Activated naive CD4-positive, alpha-beta T cell treated with anti-CD3 and anti-CD28 coated beads, Interleukin-2, amount 10 ng/mL, durations not matched to agents 7 days and 5 days (primary cell): ENCODE measurements around the gene CPLX3.
A peak's percentile ranks its signal among the peaks of the same experiment; 100 is the strongest.

Experiments used
- CTCF ChIA-PET: fragments of 350-600 bp; sonication (Branson Sonifier 250); formaldehyde crosslinking; loops from one replicate; lab custom pipeline; 2021; ENCODE audit warnings: antibody characterized with exemption; lab: Charles Lee
- DNase-seq: peaks from one replicate; pipeline ENCODE4 v3.0.0-alpha.2; 2020
- H3K27ac Mint-ChIP-seq: one replicate; pipeline ENCODE4 v1.8.0; 2021; ENCODE audit warnings: mild to moderate bottlenecking, moderate library complexity, mixed read lengths
- H3K27me3 Mint-ChIP-seq: one replicate; pipeline ENCODE4 v1.8.0; 2021; ENCODE audit warnings: mild to moderate bottlenecking, mixed read lengths
- H3K36me3 Mint-ChIP-seq: one replicate; pipeline ENCODE4 v1.8.0; 2021; ENCODE audit warnings: mixed read lengths
- H3K4me1 Mint-ChIP-seq: one replicate; pipeline ENCODE4 v1.8.0; 2021; ENCODE audit warnings: mixed read lengths
- H3K4me3 Mint-ChIP-seq: one replicate; pipeline ENCODE4 v1.8.0; 2021; ENCODE audit warnings: mild to moderate bottlenecking, moderate library complexity, mixed read lengths
- H3K9me3 Mint-ChIP-seq: one replicate; pipeline ENCODE4 v1.8.0; 2021; ENCODE audit warnings: mixed read lengths

The CPLX3 gene

DNA sequence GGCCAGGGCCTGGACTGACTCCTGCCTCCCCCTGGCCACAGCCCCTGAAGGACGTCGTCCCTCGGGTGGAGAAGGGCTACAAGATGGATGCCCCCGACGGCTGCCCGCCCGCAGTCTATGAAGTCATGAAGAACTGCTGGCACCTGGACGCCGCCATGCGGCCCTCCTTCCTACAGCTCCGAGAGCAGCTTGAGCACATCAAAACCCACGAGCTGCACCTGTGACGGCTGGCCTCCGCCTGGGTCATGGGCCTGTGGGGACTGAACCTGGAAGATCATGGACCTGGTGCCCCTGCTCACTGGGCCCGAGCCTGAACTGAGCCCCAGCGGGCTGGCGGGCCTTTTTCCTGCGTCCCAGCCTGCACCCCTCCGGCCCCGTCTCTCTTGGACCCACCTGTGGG, 24.1 kb upstream of the CPLX3 start:
- no peaks in the 10 kb centered on the region for H3K27me3 Mint-ChIP-seq
- no peak for DNase-seq
- CTCF ChIA-PET: interaction anchor here (1.0 to 1.3 kb wide), 2 partner anchors 8 to 24 kb away, joined by 3 read pairs; no protein-coding TSS in a partner anchor
- H3K4me3 Mint-ChIP-seq: no peak overlapping the region
- no peaks in the 10 kb centered on the region for H3K9me3 Mint-ChIP-seq
- no peak overlapping the region for H3K27ac Mint-ChIP-seq
- peaks cover 46% of the 10 kb centered on the region for H3K4me1 Mint-ChIP-seq
- H3K36me3 Mint-ChIP-seq: peaks cover 48% of the 10 kb centered on the region

DNA sequence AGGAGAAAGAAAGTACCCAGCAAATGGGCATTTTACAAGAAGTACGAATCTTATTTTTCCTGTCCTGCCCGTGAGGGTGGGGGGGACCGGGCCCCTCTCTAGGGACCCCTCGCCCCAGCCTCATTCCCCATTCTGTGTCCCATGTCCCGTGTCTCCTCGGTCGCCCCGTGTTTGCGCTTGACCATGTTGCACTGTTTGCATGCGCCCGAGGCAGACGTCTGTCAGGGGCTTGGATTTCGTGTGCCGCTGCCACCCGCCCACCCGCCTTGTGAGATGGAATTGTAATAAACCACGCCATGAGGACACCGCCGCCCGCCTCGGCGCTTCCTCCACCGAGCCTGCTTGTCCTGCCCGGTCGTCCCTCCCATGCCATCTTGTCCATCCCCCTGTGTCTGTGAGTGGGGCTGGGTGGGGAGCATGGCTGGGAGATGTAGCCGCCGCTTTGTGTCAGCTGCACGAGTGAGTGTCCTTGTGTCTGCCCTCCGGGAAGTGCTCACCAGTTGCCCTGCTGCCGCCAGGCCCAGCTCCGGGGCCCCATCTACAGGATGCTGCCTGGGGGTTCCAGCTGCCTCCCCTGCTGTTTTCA, 23.5 kb upstream of the CPLX3 start:
- H3K36me3 Mint-ChIP-seq: peaks cover 44% of the 10 kb centered on the region
- no peak overlapping the region for H3K4me3 Mint-ChIP-seq
- CTCF ChIA-PET: interaction anchor here (1.0 to 5.9 kb wide), 3 partner anchors 9 to 32 kb away, joined by 3 to 48 read pairs (median 3); no protein-coding TSS in a partner anchor
- H3K27me3 Mint-ChIP-seq: peaks cover under 1% of the 10 kb centered on the region
- H3K4me1 Mint-ChIP-seq: peaks cover 39% of the 10 kb centered on the region
- DNase-seq: no peak
- no peaks in the 10 kb centered on the region for H3K9me3 Mint-ChIP-seq
- H3K27ac Mint-ChIP-seq: peak overlapping the region; percentile 7

DNA sequence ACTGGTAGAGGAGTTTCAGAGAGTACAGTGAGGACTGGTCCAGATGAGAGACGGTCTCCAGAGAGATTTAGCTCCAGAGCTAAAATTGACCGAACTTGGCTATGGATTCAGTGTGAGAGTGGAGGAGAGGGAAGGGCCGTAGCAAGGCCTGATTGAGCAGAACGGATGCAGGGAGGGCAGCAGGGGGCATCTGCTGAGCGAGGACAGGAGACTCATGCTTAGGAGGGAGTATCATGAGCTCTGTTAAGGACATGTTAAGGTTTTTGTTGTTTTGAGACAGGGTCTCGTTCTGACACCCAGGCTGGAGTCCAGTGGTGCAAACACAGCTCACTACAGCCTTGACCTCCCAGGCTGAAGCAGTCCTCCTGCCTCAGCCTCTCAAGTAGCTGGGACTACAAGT, 21.5 kb upstream of the CPLX3 start:
- CTCF ChIA-PET: interaction anchor here (0.6 to 5.9 kb wide), 6 partner anchors 9 to 173 kb away, joined by 3 to 48 read pairs (median 3); no protein-coding TSS in a partner anchor
- DNase-seq: no peak
- Mint-ChIP-seq H3K27ac (peak overlapping the region; percentile 71), H3K27me3 (peaks cover 18% of the 10 kb centered on the region), H3K9me3 (no peaks in the 10 kb centered on the region), H3K36me3 (peaks cover 31% of the 10 kb centered on the region), H3K4me1 (peaks cover 20% of the 10 kb centered on the region), H3K4me3 (no peak overlapping the region)

DNA sequence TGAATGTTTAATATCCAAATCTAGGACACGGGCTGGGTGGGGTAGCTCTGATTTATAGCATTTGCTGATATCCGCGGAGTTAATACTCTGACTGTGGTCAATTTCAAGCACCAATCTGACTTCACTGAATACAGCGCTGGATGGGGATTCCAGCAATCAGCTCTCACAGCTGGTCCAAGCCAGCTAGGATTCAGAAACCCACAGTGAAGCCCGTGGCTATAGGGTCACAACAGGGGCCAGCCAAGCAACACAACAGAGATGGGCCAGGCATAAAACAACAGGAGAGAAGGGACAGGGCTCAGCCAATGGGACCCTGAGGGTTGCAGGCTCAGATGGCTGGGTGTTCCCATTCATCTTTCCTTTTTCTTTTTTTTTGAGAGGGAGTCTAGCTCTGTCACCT, 19.1 kb upstream of the CPLX3 start:
- no peak overlapping the region for H3K4me3 Mint-ChIP-seq
- CTCF ChIA-PET: interaction anchor here (0.7 to 5.9 kb wide), 2 partner anchors 23 to 37 kb away, joined by 3 to 48 read pairs; no protein-coding TSS in a partner anchor
- H3K27ac Mint-ChIP-seq: no peak overlapping the region
- H3K36me3 Mint-ChIP-seq: peaks cover 15% of the 10 kb centered on the region
- peaks cover 14% of the 10 kb centered on the region for H3K4me1 Mint-ChIP-seq
- DNase-seq: no peak
- peaks cover 20% of the 10 kb centered on the region for H3K27me3 Mint-ChIP-seq
- H3K9me3 Mint-ChIP-seq: no peaks in the 10 kb centered on the region

DNA sequence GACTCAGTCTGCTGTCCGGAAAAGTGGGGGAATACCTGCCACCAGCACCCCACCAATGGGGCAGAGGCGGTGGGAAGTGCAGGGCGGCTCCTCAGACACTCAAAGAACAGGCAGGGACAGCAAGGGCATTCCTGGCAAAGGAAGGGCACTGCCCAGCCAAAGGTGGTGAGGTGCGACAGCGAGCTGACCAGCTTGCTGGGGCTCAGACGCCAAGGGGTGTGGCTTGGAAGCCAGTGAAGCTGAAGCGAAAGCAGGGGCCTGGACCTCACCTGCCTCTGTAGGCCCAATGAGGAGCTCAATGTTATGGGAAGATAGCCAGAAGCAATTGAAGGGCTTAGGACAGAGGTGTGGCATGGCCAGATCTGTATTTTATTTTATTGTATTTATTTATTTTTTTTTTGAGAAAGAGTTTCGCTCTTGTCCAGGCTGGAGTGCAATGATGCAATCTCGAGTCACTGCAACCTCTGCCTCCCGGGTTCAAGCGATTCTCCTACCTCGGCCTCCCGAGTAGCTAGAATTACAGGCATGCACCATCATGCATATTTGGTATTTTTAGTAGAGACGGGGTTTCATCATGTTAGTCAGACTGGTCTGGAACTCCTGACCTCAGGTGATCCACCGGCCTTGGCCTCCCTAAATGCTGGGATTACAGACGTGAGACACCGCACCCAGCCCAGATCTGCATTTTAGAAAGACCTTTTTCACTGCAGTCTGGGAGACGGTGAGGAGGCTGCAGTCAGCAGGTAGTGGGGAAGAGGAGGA, 18.2 kb upstream of the CPLX3 start:
- Mint-ChIP-seq H3K9me3 (no peaks in the 10 kb centered on the region), H3K27ac (peak overlapping the region; percentile 77), H3K4me3 (no peak overlapping the region), H3K27me3 (peaks cover 25% of the 10 kb centered on the region), H3K36me3 (peaks cover 11% of the 10 kb centered on the region), H3K4me1 (peaks cover 14% of the 10 kb centered on the region)
- no peak for DNase-seq
- CTCF ChIA-PET: interaction anchor here (0.9 to 5.9 kb wide), 2 partner anchors 38 to 94 kb away, joined by 3 to 48 read pairs; no protein-coding TSS in a partner anchor

DNA sequence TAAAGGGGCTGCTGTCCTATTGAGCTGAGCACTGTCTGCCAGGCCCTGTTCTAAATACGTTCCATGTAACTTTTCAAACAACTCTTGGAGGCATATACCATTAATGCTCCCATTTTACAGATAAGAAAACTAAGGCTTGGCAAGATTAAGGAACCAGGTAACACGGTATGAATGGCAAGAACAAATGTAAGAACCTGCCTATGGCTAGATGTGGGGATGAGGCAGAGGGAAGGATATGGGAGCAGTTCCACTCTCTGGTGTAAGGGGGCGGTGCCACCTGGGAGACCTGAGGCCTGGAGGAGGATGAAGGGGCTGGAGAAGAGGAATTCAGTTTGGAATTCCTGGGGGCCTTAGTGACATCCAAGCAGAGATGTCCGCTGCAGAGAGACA, 17.6 kb upstream of the CPLX3 start:
- Mint-ChIP-seq H3K4me1 (peaks cover 14% of the 10 kb centered on the region), H3K27me3 (peaks cover 26% of the 10 kb centered on the region), H3K4me3 (no peak overlapping the region), H3K36me3 (peaks cover 10% of the 10 kb centered on the region), H3K27ac (no peak overlapping the region), H3K9me3 (no peaks in the 10 kb centered on the region)
- CTCF ChIA-PET: interaction anchor here (0.9 kb wide), 1 partner anchor 93 kb away, joined by 3 read pairs; no protein-coding TSS in a partner anchor
- no peak for DNase-seq

DNA sequence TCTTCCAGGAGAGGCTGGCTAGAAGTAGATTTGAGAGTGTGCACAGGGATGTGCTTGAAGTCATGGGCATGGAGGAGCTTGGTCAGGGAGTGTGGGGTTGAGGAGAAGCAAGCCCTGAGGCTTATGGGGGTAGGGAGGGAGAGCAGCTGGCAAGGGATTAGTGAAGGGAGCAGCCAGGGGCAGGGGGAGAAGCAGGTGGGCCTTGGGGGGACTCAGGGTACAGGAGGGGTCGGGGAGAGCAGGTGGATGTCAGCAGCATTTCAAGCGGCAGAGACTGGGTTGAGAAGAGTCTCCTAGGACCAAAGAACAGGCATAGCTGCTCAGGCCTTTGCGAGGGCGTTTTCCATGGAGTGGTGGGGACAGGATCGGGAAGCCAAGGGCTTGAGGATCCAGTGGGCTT, 17.2 kb upstream of the CPLX3 start:
- no peaks in the 10 kb centered on the region for H3K9me3 Mint-ChIP-seq
- peaks cover 6% of the 10 kb centered on the region for H3K36me3 Mint-ChIP-seq
- H3K27ac Mint-ChIP-seq: no peak overlapping the region
- DNase-seq: no peak
- no peak overlapping the region for H3K4me3 Mint-ChIP-seq
- H3K27me3 Mint-ChIP-seq: peaks cover 26% of the 10 kb centered on the region
- H3K4me1 Mint-ChIP-seq: peaks cover 11% of the 10 kb centered on the region
- CTCF ChIA-PET: interaction anchor here (1.0 kb wide), 1 partner anchor 8 kb away, joined by 3 read pairs; no protein-coding TSS in a partner anchor

DNA sequence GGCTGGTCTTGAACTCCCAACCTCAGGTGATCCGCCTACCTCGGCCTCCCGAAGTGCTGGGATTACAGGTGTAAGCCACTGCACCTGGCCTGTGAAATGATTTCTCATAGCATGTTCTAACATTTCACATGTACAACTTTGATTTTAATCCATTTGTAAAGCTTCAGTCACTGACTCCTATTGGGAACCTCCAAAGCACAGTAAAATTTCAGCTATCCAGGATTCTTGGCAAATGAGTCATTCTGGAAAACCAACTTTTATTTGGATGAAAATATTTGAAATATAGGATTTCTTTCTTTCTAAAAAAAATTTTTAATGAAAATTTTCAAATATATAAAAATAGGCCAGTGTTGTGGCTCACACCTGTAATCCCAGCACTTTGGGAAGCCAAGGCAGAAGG, 16.5 kb upstream of the CPLX3 start:
- CTCF ChIA-PET: interaction anchor here (0.7 to 1.3 kb wide), 3 partner anchors 9 to 38 kb away, joined by 3 read pairs; no protein-coding TSS in a partner anchor
- Mint-ChIP-seq H3K4me3 (no peak overlapping the region), H3K27ac (no peak overlapping the region), H3K4me1 (peaks cover 7% of the 10 kb centered on the region), H3K27me3 (peaks cover 26% of the 10 kb centered on the region), H3K9me3 (no peaks in the 10 kb centered on the region), H3K36me3 (peaks cover 1% of the 10 kb centered on the region)
- DNase-seq: no peak

DNA sequence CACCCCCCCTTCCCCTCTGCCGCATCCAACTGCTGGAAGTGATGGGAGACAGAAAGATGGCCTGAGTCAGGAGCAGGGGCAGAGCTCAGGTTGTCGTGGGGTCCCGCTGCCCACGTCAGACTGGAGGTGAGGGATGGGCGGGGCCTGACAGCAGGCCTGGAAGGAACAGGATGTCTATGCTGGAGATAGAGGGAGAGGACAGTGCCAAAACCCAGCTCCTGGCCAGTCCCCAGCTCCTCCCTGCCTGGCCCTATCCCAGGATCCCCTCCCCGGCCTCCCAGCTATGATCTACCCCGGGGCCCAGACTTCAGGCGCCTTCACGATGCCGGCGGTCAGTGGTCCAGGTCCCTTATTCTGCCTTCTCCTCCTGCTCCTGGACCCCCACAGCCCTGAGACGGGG, 13.9 kb upstream of the CPLX3 start, which contains the start of gene LMAN1L:
Gene LMAN1L (plus strand): TSS at position 303 of the 400 bp plus-strand sequence. CDS start 20 bp downstream, at position 323.
- H3K4me1 Mint-ChIP-seq: peaks cover 2% of the 10 kb centered on the region
- no peak within 1 kb of the TSS for H3K4me3 Mint-ChIP-seq
- no peaks in the 10 kb centered on the region for H3K9me3 Mint-ChIP-seq
- peaks cover 26% of the 10 kb centered on the region for H3K27me3 Mint-ChIP-seq
- peak within 1 kb of the TSS; percentile 58 for H3K27ac Mint-ChIP-seq
- H3K36me3 Mint-ChIP-seq: no peaks in the 10 kb centered on the region
- no peak for DNase-seq
- CTCF ChIA-PET: no interaction called here

DNA sequence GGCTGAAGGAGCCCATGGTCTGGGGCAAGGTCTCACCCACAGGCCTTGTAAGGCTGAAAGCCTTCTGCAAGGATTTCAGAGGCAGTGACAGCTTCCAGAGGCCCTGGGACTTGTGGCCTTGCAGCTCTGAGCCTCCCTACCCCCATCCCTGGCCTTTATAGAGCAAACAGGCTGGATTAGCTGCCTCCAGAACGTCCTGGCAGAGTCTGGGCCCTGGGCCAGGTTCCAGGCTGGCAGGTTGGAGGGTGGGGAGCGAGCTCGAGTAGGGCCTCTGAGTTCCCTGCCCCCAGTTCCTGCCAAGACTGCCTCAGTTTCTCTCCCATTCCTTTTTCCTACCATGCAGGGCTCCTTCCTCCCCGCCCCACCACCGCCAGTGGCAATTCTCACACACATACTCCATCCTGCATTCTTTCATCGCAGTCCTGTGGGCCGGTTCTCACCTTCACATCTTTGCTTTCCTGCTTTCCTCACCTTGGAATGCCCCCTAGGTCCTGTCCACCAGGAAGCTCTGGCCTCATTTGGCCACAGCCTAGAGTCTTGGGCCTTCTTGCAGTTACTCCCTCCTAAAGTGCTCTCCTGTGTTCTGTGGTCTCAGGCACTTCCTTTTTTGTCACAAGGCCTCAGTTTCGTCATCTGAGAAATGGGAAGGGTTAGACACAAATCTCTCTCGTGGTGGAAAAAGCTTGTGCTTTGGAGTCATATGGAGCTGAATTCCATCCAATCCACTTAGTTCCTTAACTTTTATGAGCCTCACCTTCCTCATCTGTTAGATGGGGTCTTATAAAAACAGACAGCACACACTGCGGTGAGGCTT, 11.1 kb upstream of the CPLX3 start:
- DNase-seq: no peak
- peaks cover 17% of the 10 kb centered on the region for H3K27me3 Mint-ChIP-seq
- no peak overlapping the region for H3K27ac Mint-ChIP-seq
- no peaks in the 10 kb centered on the region for H3K9me3 Mint-ChIP-seq
- CTCF ChIA-PET: interaction anchor here (2.3 kb wide), 1 partner anchor 46 kb away, joined by 6 read pairs; no protein-coding TSS in a partner anchor
- H3K4me3 Mint-ChIP-seq: no peak overlapping the region
- peaks cover 13% of the 10 kb centered on the region for H3K4me1 Mint-ChIP-seq
- H3K36me3 Mint-ChIP-seq: no peaks in the 10 kb centered on the region

DNA sequence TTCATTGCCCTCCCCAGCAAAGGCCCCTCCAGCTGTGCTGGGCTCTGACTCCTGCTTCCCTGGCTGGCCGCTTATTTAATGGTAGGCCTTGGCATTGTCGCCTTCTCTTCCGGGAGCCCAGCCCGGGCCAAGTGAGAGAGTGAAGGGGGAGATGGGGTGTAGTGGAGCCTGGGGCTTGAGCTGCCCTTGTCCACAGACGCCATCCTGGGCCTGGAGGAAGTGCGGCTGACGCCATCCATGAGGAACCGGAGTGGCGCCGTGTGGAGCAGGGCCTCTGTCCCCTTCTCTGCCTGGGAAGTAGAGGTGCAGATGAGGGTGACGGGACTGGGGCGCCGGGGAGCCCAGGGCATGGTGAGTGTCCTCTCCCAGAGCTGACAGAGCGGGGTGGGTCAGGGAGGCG, 10.5 kb upstream of the CPLX3 start:
- DNase-seq: no peak
- H3K9me3 Mint-ChIP-seq: no peaks in the 10 kb centered on the region
- no peaks in the 10 kb centered on the region for H3K36me3 Mint-ChIP-seq
- H3K4me1 Mint-ChIP-seq: peaks cover 13% of the 10 kb centered on the region
- CTCF ChIA-PET: no interaction called here
- peaks cover 24% of the 10 kb centered on the region for H3K27me3 Mint-ChIP-seq
- H3K27ac Mint-ChIP-seq: no peak overlapping the region
- no peak overlapping the region for H3K4me3 Mint-ChIP-seq

DNA sequence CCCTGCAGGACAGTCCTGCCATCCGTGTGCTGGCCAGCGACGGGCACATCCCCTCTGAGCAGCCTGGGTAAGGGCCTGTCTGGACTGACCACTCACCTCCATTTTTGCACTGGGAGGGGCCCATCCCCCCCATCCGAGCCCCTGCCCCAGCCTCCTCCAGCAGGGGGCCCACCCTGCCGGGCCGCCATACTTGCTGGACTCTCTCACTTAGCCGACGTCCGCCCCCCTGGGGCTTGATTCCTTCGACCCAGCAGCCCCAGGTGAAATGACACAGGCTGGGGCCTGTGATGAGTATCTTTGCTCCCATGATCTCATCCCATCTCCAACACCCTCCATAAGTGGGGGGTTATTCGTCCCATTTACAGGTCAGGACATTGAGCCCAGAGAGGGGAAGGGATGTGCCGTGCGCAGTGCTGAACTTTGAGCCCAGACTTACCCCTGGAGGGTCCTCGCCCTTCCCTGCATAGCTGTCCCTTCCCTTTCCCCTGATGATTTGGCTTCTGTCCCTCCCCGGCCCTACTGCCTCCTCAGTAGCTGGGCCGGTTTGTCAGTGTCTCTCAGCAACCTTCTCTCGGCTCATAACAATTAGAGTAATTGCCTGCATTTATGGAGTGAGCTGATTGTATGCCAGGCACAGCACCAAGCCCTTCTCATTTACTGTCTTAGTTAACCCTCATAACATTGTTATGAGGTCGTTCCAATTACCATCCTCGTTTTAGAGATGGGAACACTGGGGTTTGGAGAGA, 9.6 kb upstream of the CPLX3 start:
- H3K27me3 Mint-ChIP-seq: peaks cover 28% of the 10 kb centered on the region
- H3K9me3 Mint-ChIP-seq: no peaks in the 10 kb centered on the region
- DNase-seq: no peak
- H3K27ac Mint-ChIP-seq: no peak overlapping the region
- no peaks in the 10 kb centered on the region for H3K36me3 Mint-ChIP-seq
- CTCF ChIA-PET: interaction anchor here (1.1 to 1.3 kb wide), 2 partner anchors 85 to 185 kb away, joined by 3 read pairs; no protein-coding TSS in a partner anchor
- no peak overlapping the region for H3K4me3 Mint-ChIP-seq
- H3K4me1 Mint-ChIP-seq: peaks cover 13% of the 10 kb centered on the region

DNA sequence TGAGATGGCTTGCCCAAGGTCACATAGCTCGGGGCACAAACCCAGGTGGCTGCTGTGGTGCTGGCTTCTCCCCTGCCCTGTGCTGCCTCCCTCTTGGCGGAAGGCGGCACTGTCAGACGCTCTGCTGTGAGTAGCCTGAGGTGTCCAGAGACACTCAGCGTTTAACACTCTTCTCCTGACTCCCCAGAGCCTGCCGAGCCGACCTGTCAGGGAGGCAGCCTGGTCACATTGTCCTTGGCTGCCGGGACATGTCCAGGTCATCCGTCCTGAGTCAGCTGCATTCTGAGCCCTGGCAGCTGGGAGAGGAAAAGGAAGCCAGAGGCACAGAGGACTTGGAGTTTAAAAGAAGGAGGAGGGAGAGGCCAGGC, 9.1 kb upstream of the CPLX3 start:
- Mint-ChIP-seq H3K4me3 (no peak overlapping the region), H3K4me1 (peaks cover 13% of the 10 kb centered on the region), H3K27me3 (peaks cover 30% of the 10 kb centered on the region), H3K36me3 (no peaks in the 10 kb centered on the region), H3K27ac (no peak overlapping the region), H3K9me3 (no peaks in the 10 kb centered on the region)
- CTCF ChIA-PET: interaction anchor here (1.1 to 1.3 kb wide), 2 partner anchors 84 to 185 kb away, joined by 3 read pairs; no protein-coding TSS in a partner anchor
- DNase-seq: no peak
